Measurements from ENCODE around the gene CLDN34.

Gene CLDN34

DNA sequence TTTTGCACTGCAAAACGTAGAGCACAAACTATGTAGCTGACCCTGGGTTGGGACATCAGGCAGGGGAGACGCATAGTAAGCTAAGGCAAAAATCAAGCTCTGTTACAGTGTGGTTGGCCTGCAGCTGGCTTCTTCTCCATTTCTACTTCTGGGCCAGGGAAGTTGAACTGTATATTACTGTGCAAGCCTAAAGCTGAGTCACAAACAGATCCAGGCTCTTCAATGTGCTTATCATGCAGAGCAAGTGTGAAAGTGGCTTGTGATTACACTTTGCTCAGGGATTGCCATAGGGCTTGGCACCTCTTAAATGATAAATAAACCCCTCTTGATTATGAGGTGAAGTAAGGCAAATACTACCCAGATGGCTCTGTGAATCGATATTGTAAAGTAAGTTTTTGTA lies 40.5 kb downstream of the CLDN34 start:
- TF ChIP-seq, protein P1, sequence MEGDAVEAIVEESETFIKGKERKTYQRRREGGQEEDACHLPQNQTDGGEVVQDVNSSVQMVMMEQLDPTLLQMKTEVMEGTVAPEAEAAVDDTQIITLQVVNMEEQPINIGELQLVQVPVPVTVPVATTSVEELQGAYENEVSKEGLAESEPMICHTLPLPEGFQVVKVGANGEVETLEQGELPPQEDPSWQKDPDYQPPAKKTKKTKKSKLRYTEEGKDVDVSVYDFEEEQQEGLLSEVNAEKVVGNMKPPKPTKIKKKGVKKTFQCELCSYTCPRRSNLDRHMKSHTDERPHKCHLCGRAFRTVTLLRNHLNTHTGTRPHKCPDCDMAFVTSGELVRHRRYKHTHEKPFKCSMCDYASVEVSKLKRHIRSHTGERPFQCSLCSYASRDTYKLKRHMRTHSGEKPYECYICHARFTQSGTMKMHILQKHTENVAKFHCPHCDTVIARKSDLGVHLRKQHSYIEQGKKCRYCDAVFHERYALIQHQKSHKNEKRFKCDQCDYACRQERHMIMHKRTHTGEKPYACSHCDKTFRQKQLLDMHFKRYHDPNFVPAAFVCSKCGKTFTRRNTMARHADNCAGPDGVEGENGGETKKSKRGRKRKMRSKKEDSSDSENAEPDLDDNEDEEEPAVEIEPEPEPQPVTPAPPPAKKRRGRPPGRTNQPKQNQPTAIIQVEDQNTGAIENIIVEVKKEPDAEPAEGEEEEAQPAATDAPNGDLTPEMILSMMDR (IDR thresholded peaks at IDR 0.05; ENCODE audit: low read depth, low read length) = no peak

DNA sequence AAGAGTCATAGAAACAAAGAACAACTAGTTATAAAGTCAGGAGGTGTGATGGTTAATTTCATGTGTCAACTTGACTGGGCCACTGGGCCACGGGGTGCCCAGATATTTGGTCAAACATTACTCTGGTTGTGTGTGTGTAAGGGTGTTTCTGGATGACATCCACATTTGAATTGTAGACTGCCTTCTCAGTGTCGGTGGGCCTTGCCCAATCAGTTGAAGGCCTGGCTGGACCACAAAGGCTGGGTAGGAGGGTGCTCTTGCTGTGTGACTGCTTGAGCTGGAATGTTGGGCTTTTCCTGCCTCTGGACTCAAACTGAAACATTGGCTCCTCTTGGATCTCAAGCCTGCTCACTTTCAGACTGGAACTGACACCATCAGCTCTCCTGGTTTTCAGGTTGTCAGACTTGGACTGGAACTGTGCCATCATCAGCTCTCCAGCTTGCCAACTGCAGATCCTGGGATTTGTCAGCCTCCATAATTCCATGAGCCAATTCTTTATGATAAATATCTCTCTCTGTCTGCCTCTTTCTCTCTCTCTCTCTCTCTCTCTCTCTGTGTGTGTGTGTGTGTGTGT lies 41.4 kb downstream of the CLDN34 start:
- no peak overlapping the region for H3K4me3 ChIP-seq (ENCODE audit: low read depth, low read length)
- H3K4me1 ChIP-seq = no peaks in the 10 kb centered on the region
- H3K9me3 ChIP-seq = no peaks in the 10 kb centered on the region
- DNase-seq = no peak
- H3K36me3 ChIP-seq = no peaks in the 10 kb centered on the region
- TF ChIP-seq, protein P1 (IDR thresholded peaks at IDR 0.05; ENCODE audit: low read depth, low read length) = no peak
- no peaks in the 10 kb centered on the region for H3K27me3 ChIP-seq

More for the DNA sequence above, 40.5 kb downstream of the CLDN34 start:
- DNase-seq = no peak
- Histone ChIP-seq H3K9me3 (no peaks in the 10 kb centered on the region), H3K36me3 (no peaks in the 10 kb centered on the region), H3K4me3 (ENCODE audit: low read depth, low read length) (no peak overlapping the region), H3K27me3 (no peaks in the 10 kb centered on the region), H3K4me1 (no peaks in the 10 kb centered on the region)

- Histone ChIP-seq H3K9me3 (no peaks in the 10 kb centered on the region), H3K4me1 (no peaks in the 10 kb centered on the region), H3K4me3 (ENCODE audit: low read depth, low read length) (no peak overlapping the region), H3K27me3 (peaks cover 5% of the 10 kb centered on the region; the same call in 1 of the 2 replicates), H3K36me3 (no peaks in the 10 kb centered on the region)
- TF ChIP-seq, protein P1 (IDR thresholded peaks at IDR 0.05; ENCODE audit: low read depth, low read length) = no peak
- DNase-seq = no peak
Measured at GRCh38 chrX:10009741-10010140, 42.6 kb downstream of the CLDN34 start.

- TF ChIP-seq, protein P1 (IDR thresholded peaks at IDR 0.05; ENCODE audit: low read depth, low read length) = no peak
- no peak for DNase-seq
- Histone ChIP-seq H3K36me3 (no peaks in the 10 kb centered on the region), H3K9me3 (no peaks in the 10 kb centered on the region), H3K4me1 (no peaks in the 10 kb centered on the region), H3K27me3 (peaks cover 6% of the 10 kb centered on the region), H3K4me3 (ENCODE audit: low read depth, low read length) (no peak overlapping the region)
Measured at GRCh38 chrX:10010686-10011085, 43.5 kb downstream of the CLDN34 start.

DNA sequence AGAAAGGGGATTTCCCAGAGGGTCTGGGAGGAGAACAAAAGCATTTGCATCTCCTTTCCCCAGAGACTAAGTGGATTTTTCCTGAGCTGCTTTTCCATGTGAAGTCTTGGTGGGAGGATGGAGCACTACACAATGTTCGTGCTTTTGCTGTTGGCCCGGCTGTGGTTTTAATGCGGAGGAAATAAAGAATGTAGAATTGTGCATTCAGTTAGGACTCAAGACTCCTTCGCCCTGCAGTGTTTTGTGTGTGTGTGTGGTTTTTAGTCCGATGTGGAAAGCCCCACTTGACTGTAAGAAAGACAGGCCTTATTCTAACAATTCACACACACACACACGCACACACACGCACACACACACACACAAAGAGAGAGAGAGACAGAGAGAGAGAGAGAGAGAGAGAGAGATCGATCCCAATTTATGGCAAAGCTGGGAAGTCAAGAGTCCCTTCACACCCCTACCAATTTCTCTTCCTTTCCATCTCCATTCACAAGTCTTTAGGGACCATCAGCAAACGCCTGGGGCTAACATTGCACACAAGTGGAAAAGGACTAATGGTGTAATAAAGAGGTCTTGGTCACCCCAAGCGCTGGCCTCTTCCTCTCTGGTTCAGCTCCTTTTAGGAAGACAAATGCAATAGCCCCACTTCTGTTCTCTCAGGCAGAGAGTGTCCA lies 44.2 kb downstream of the CLDN34 start:
- TF ChIP-seq, protein P1 (IDR thresholded peaks at IDR 0.05; ENCODE audit: low read depth, low read length) = no peak
- H3K4me3 ChIP-seq (ENCODE audit: low read depth, low read length) = no peak overlapping the region

GRCh38 chrX:10011991-10012390 lies 44.8 kb downstream of the CLDN34 start:
- TF ChIP-seq, protein P1 (IDR thresholded peaks at IDR 0.05; ENCODE audit: low read depth, low read length) = no peak
- no peak overlapping the region for H3K4me3 ChIP-seq (ENCODE audit: low read depth, low read length)
- no peak for DNase-seq

More for the DNA sequence above, 44.2 kb downstream of the CLDN34 start:
- no peaks in the 10 kb centered on the region for H3K36me3 ChIP-seq
- H3K4me1 ChIP-seq = no peaks in the 10 kb centered on the region
- H3K9me3 ChIP-seq = no peaks in the 10 kb centered on the region
- no peak for DNase-seq
- peaks cover 13% of the 10 kb centered on the region for H3K27me3 ChIP-seq

More at GRCh38 chrX:10011991-10012390, 44.8 kb downstream of the CLDN34 start:
- Histone ChIP-seq H3K36me3 (no peaks in the 10 kb centered on the region), H3K4me1 (no peaks in the 10 kb centered on the region), H3K27me3 (peaks cover 13% of the 10 kb centered on the region), H3K9me3 (no peaks in the 10 kb centered on the region)

All from BE2C (cell line).